ENCODE data around the gene POT1.

GRCh38 chr7:124881981-124882380 lies 47.6 kb downstream of the POT1 start:
- TF ChIP-seq CTCF (IDR thresholded peaks at IDR 0.05) (no peak), POLR2A (IDR thresholded peaks at IDR 0.05) (no peak)
